Mammary epithelial cell (primary cell): ENCODE measurements around the gene WDR27.

ENCODE experiments used
- CTCF ChIP-seq, 2 donors: IDR thresholded peaks in 1 of 2; conservative IDR thresholded peaks in 1 of 2; 2 replicates each; pipeline ENCODE4 v1.5.1; 2011 to 2012; ENCODE audit warnings: inconsistent platforms in 2 of 2, low read length in 2 of 2, mild to moderate bottlenecking in 2 of 2, control low read depth in 1 of 2, low read depth in 1 of 2; ENCODE audit not compliant: insufficient read depth in 1 of 2; ENCODE audit errors: extremely low read depth in 1 of 2
- EZH2 ChIP-seq: IDR thresholded peaks from 2 replicates; pipeline ENCODE4 v1.6.1; 2012; ENCODE audit warnings: low read length, inconsistent platforms, borderline replicate concordance

- no peak for TF ChIP-seq CTCF (conservative IDR thresholded peaks at IDR 0.05 in 1 of 2, IDR thresholded peaks at IDR 0.05 in 1 of 2; ENCODE audit: extremely low read depth in 1 of 2, insufficient read depth in 1 of 2, low read depth in 1 of 2, low read length in 2 of 2)
- no peak for TF ChIP-seq EZH2
These were observed 158.1 kb downstream of the WDR27 start for GRCh38 chr6:169543704-169544103.
